Kidney (tissue), 14 donors: ENCODE measurements around the gene THSD4. TPM values are rescaled to one million over a fixed set of nuclear protein-coding genes. Genes with fewer than 3 reads are reported as not detected.

Source experiments
- DNase-seq, 5 donors: peaks; one replicate each; pipeline ENCODE4 v3.0.0-alpha.2; 2013 to 2020
- FAIRE-seq: peaks from 2 replicates; lab custom pipeline; 2012; peaks lifted over from hg19 to GRCh38; lab: Jason Lieb, UNC
- H3K27ac ChIP-seq, 2 donors: one replicate each; pipeline ENCODE4 v1.7.0; 2013; ENCODE audit warnings: low read depth in 2 of 2, low read length in 2 of 2, inconsistent platforms in 1 of 2
- H3K27me3 ChIP-seq: one replicate; pipeline ENCODE4 v1.7.1; 2013; ENCODE audit warnings: low read length, inconsistent platforms; ENCODE audit not compliant: control insufficient read depth, insufficient read depth
- H3K36me3 ChIP-seq, 3 donors: one replicate each; pipeline versions ENCODE4 v1.7.0 to v1.7.1; 2013; ENCODE audit warnings: low read length in 3 of 3, control low read depth in 1 of 3, inconsistent platforms in 1 of 3; ENCODE audit not compliant: insufficient read depth in 3 of 3, control insufficient read depth in 2 of 3
- H3K4me1 ChIP-seq, 3 donors: one replicate each; pipeline versions ENCODE4 v1.7.0 to v1.7.1; 2013; ENCODE audit warnings: low read length in 3 of 3, inconsistent platforms in 1 of 3, low read depth in 1 of 3; ENCODE audit not compliant: control insufficient read depth in 2 of 3, insufficient read depth in 2 of 3
- H3K4me3 ChIP-seq, 3 donors: one replicate each; pipeline versions ENCODE4 v1.7.0 to v1.8.1; 2013; ENCODE audit warnings: low read length in 3 of 3, control low read depth in 1 of 3, inconsistent platforms in 1 of 3
- H3K9ac ChIP-seq, 3 donors: one replicate each; pipeline versions ENCODE4 v1.7.0 to v1.7.1; 2013; ENCODE audit warnings: low read length in 3 of 3, control low read depth in 1 of 3, inconsistent platforms in 1 of 3
- H3K9me3 ChIP-seq, 3 donors: one replicate each; pipeline versions ENCODE4 v1.7.0 to v1.7.1; 2013; ENCODE audit warnings: low read length in 3 of 3, control low read depth in 1 of 3, inconsistent platforms in 1 of 3; ENCODE audit not compliant: control insufficient read depth in 2 of 3, insufficient read depth in 1 of 3
- CTCF ChIP-seq: IDR thresholded peaks from 3 replicates; pipeline ENCODE4 v1.5.1; 2012; ENCODE audit warnings: mild to moderate bottlenecking, moderate library complexity, borderline replicate concordance; ENCODE audit not compliant: insufficient read depth; ENCODE audit errors: extremely low read depth
- intact Hi-C: fragments of 100-400 bp; cut with DNase I; formaldehyde crosslinking; loops from one replicate; pipeline ENCODE4 v1.11.1; 2022
- polyA plus RNA-seq: library from polyadenylated mRNA; stranded (reverse); fragments of 350-450 nt; fragmentation: Illumina TruSeq; extraction: RNeasy Lipid Tissue Mini Kit (QIAGEN cat#74804); gene quantifications from one replicate; pipeline ENCODE4 v1.2.3, GENCODE V29; 2014; ENCODE audit warnings: low read depth, low replicate concordance; ENCODE audit not compliant: insufficient read depth
- total RNA-seq: library from RNA; stranded (reverse); fragmentation: NEBNext Ultra II Directional; extraction: Animal tissue kit (Norgen Biotek cat#: 25700); gene quantifications from one replicate; pipeline ENCODE4 v1.2.1, GENCODE V29; 2021
- donor health status: control.
- donor health status: control.
- donor health status: control.
- donor health status: control.
- donor health status: control.
- donor health status: DM: yes; HTN: yes; CAD: no.
- donor health status: Normal renal cell carcinoma (clear cell type).

THSD4 gene
- total and polyA plus RNA-seq, 2 donors from 2014 or later: 9.4 to 36.3 TPM

GRCh38 chr15:71629781-71630474, 514.7 kb downstream of the THSD4 start:
- no peak for FAIRE-seq
- no peak overlapping the region for H3K27ac ChIP-seq
- DNase-seq: peak in 1 of 5 donors; percentile 35
- no peaks in the 10 kb centered on the region for H3K4me1 ChIP-seq
- no peaks in the 10 kb centered on the region for H3K27me3 ChIP-seq
- no peak overlapping the region for H3K9ac ChIP-seq
- no peaks in the 10 kb centered on the region for H3K9me3 ChIP-seq
- no peaks in the 10 kb centered on the region for H3K36me3 ChIP-seq
- intact Hi-C loops: no loop called here
- no peak overlapping the region for H3K4me3 ChIP-seq
- TF ChIP-seq CTCF: no peak

- FAIRE-seq (no peak), DNase-seq (peak in 1 of 5 donors; percentile 20)
- no peak overlapping the region for H3K27ac ChIP-seq
- H3K9ac ChIP-seq: no peak overlapping the region
- H3K27me3 ChIP-seq: no peaks in the 10 kb centered on the region
- intact Hi-C loops: no loop called here
- no peaks in the 10 kb centered on the region for H3K36me3 ChIP-seq
- no peak overlapping the region for H3K4me3 ChIP-seq
- H3K4me1 ChIP-seq: no peaks in the 10 kb centered on the region
- H3K9me3 ChIP-seq: no peaks in the 10 kb centered on the region
- TF ChIP-seq CTCF: no peak
Observed at GRCh38 chr15:71630475-71630809, 515.2 kb downstream of the THSD4 start.

- no peak overlapping the region for H3K27ac ChIP-seq
- FAIRE-seq (no peak), DNase-seq (peak in 2 of 5 donors; percentile 31 to 53)
- H3K4me3 ChIP-seq: no peak overlapping the region
- no peaks in the 10 kb centered on the region for H3K36me3 ChIP-seq
- H3K4me1 ChIP-seq: no peaks in the 10 kb centered on the region
- intact Hi-C loops: no loop called here
- H3K9me3 ChIP-seq: no peaks in the 10 kb centered on the region
- H3K9ac ChIP-seq: no peak overlapping the region
- no peaks in the 10 kb centered on the region for H3K27me3 ChIP-seq
- no peak for TF ChIP-seq CTCF
Observed at GRCh38 chr15:71632576-71633195, 517.4 kb downstream of the THSD4 start.
